ENCODE results near the gene GYS1.

The GYS1 gene

DNA sequence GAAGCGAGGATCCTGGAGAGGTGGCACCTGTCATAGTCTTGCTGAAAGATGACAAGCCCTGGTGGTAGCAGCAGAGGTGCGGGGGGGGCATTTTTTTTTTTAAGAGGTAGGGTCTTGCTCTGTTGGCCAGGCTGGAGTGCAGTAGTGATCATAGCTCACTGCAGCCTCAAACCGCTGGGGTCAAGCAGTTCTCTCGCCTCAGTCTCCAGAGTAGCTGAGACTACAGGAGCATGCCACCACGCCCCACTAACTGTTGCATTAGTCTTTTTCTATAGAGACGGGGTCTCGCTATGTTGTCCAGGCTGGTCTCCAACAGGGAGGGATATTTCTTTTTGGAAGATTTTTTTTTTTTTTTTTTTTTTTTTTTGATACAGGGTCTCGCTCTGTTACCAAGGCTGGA lies 35.1 kb downstream of the GYS1 start:
- no peak for DNase-seq (ENCODE audit: low read depth in 1 of 2, low spot score in 1 of 2)
- H3K27ac ChIP-seq (replicated peaks): no peak overlapping the region

DNA sequence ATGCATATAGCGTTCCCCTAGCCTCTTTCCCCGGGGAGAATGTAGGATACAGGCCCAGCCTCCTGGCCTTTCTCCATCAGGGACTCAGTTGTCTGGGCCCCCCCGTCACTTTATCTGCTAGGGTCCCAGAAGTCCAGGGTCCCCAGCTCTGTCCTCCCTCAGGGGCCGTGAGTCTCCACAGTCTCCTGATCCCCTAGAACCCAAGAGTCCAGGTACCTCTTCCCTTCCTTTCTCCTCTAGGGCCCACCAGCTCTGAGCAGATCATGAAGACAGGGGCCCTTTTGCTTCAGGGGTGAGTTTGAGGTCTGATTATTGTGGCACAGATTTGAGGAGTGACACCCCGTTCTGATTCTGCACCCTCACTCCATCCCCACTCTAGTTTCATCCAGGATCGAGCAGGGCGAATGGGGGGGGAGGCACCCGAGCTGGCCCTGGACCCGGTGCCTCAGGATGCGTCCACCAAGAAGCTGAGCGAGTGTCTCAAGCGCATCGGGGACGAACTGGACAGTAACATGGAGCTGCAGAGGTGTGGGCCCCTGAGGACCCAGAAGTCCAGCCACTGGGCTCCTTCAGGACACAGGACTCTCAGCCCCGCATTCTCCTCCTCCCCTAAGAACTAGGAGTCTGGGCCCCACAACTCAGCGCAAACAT lies 37.7 kb downstream of the GYS1 start:
- no peaks in the 10 kb centered on the region for H3K27me3 ChIP-seq (ENCODE audit: insufficient read depth, poor library complexity, severe bottlenecking)
- H3K27ac ChIP-seq (replicated peaks): peak overlapping the region; percentile 77
- TF ChIP-seq POLR2AphosphoS5 (IDR thresholded peaks at IDR 0.05; ENCODE audit: low read depth) (no peak), GABPA (IDR thresholded peaks at IDR 0.05; ENCODE audit: low read depth) (no peak), SPI1 (IDR thresholded peaks at IDR 0.05; ENCODE audit: borderline replicate concordance, low read depth) (no peak)
- TF ChIP-seq, protein P1, sequence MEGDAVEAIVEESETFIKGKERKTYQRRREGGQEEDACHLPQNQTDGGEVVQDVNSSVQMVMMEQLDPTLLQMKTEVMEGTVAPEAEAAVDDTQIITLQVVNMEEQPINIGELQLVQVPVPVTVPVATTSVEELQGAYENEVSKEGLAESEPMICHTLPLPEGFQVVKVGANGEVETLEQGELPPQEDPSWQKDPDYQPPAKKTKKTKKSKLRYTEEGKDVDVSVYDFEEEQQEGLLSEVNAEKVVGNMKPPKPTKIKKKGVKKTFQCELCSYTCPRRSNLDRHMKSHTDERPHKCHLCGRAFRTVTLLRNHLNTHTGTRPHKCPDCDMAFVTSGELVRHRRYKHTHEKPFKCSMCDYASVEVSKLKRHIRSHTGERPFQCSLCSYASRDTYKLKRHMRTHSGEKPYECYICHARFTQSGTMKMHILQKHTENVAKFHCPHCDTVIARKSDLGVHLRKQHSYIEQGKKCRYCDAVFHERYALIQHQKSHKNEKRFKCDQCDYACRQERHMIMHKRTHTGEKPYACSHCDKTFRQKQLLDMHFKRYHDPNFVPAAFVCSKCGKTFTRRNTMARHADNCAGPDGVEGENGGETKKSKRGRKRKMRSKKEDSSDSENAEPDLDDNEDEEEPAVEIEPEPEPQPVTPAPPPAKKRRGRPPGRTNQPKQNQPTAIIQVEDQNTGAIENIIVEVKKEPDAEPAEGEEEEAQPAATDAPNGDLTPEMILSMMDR (IDR thresholded peaks at IDR 0.05; ENCODE audit: insufficient read depth, low read length): no peak
- TF ChIP-seq, protein P2, sequence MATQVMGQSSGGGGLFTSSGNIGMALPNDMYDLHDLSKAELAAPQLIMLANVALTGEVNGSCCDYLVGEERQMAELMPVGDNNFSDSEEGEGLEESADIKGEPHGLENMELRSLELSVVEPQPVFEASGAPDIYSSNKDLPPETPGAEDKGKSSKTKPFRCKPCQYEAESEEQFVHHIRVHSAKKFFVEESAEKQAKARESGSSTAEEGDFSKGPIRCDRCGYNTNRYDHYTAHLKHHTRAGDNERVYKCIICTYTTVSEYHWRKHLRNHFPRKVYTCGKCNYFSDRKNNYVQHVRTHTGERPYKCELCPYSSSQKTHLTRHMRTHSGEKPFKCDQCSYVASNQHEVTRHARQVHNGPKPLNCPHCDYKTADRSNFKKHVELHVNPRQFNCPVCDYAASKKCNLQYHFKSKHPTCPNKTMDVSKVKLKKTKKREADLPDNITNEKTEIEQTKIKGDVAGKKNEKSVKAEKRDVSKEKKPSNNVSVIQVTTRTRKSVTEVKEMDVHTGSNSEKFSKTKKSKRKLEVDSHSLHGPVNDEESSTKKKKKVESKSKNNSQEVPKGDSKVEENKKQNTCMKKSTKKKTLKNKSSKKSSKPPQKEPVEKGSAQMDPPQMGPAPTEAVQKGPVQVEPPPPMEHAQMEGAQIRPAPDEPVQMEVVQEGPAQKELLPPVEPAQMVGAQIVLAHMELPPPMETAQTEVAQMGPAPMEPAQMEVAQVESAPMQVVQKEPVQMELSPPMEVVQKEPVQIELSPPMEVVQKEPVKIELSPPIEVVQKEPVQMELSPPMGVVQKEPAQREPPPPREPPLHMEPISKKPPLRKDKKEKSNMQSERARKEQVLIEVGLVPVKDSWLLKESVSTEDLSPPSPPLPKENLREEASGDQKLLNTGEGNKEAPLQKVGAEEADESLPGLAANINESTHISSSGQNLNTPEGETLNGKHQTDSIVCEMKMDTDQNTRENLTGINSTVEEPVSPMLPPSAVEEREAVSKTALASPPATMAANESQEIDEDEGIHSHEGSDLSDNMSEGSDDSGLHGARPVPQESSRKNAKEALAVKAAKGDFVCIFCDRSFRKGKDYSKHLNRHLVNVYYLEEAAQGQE (IDR thresholded peaks at IDR 0.05; ENCODE audit: insufficient replicate concordance, low read depth): no peak
- DNase-seq (ENCODE audit: low read depth in 1 of 2, low spot score in 1 of 2): no peak
- H3K4me3 ChIP-seq (replicated peaks; ENCODE audit: insufficient read depth, low read length): peak overlapping the region; percentile 96

More for the DNA sequence above, 35.1 kb downstream of the GYS1 start:
- Histone ChIP-seq H3K4me3 (replicated peaks; ENCODE audit: insufficient read depth, low read length) (no peak overlapping the region), H3K27me3 (ENCODE audit: insufficient read depth, poor library complexity, severe bottlenecking) (no peaks in the 10 kb centered on the region)
- TF ChIP-seq POLR2AphosphoS5 (IDR thresholded peaks at IDR 0.05; ENCODE audit: low read depth) (no peak), GABPA (IDR thresholded peaks at IDR 0.05; ENCODE audit: low read depth) (no peak), SPI1 (IDR thresholded peaks at IDR 0.05; ENCODE audit: borderline replicate concordance, low read depth) (no peak)
- TF ChIP-seq, protein P1 (IDR thresholded peaks at IDR 0.05; ENCODE audit: insufficient read depth, low read length): no peak
- TF ChIP-seq, protein P2 (IDR thresholded peaks at IDR 0.05; ENCODE audit: insufficient replicate concordance, low read depth): no peak

DNA sequence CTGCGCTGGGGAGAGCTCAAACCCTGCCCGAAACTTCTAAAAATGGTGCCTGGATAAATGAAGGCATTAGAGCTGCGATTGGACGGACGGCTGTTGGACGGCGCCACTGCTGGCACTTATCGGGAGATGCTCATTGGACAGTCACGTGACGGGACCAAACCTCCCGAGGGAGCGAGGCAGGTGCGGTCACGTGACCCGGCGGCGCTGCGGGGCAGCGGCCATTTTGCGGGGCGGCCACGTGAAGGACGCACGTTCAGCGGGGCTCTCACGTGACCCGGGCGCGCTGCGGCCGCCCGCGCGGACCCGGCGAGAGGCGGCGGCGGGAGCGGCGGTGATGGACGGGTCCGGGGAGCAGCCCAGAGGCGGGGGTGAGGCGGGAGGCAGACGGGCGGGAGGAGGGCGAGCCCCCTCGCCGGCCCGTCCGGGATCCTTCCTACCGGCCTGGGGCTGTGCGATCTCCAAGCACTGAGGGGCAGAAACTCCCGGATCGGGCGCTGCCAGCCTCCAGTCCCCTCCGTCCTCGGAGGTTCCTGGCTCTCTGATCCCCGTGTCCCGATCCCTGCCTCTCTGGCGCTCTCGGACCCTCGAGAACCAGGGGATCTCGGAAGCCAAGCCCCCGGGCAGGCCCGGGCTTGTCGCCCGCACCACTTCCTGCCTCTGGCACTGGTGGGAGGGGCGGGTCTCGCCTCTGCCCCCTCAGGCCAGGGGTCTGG lies 38.4 kb downstream of the GYS1 start, which contains the start of gene BAX:
BAX (plus strand) TSS at position 281 of the 713 bp plus-strand sequence; CDS start at position 335, 54 bp downstream.
- TF ChIP-seq, protein P2 (IDR thresholded peaks at IDR 0.05; ENCODE audit: insufficient replicate concordance, low read depth): no peak
- TF ChIP-seq POLR2AphosphoS5 (IDR thresholded peaks at IDR 0.05; ENCODE audit: low read depth): peak; percentile 76; the same call in 1 of the 2 replicates
- peak; percentile 96 to 98 for DNase-seq (ENCODE audit: low read depth in 1 of 2, low spot score in 1 of 2)
- no peaks in the 10 kb centered on the region for H3K27me3 ChIP-seq (ENCODE audit: insufficient read depth, poor library complexity, severe bottlenecking)
- H3K4me3 ChIP-seq (replicated peaks; ENCODE audit: insufficient read depth, low read length): peak within 1 kb of the TSS; percentile 96
- H3K27ac ChIP-seq (replicated peaks): peak within 1 kb of the TSS; percentile 77
